HepG2 (cell line): ENCODE data around the gene SLC17A9. TPM values are rescaled to one million over a fixed set of nuclear protein-coding genes. Genes with fewer than 3 reads are reported as not detected.

Experiments
- AHDC1 ChIP-seq: sonication (generic); formaldehyde crosslinking; IDR thresholded peaks from 2 replicates; pipeline ENCODE4 v1.5.1; 2020; ENCODE audit warnings: mild to moderate bottlenecking, missing genetic modification reagents, borderline replicate concordance
- SMAD1 ChIP-seq: sonication (generic); formaldehyde crosslinking; IDR thresholded peaks from 2 replicates; pipeline ENCODE4 v1.4.0; 2020; ENCODE audit warnings: missing genetic modification reagents, low read depth, mild to moderate bottlenecking, borderline replicate concordance
- SP4 ChIP-seq: sonication (generic); formaldehyde crosslinking; IDR thresholded peaks from 2 replicates; pipeline ENCODE4 v1.8.1; 2023; ENCODE audit warnings: mild to moderate bottlenecking, missing genetic modification reagents
- SPEN ChIP-seq: sonication (generic); formaldehyde crosslinking; IDR thresholded peaks from 2 replicates; pipeline ENCODE4 v1.5.1; 2020; ENCODE audit warnings: low read depth, mild to moderate bottlenecking, missing genetic modification reagents
- TGIF2 ChIP-seq: IDR thresholded peaks from 2 replicates; pipeline ENCODE4 v1.6.1; 2016; ENCODE audit warnings: control low read depth, missing compliant biosample characterization
- ZBTB39 ChIP-seq: sonication (generic); formaldehyde crosslinking; IDR thresholded peaks from 2 replicates; pipeline ENCODE4 v1.5.0; 2020; ENCODE audit warnings: missing genetic modification reagents
- ZNF704 ChIP-seq: sonication (generic); formaldehyde crosslinking; IDR thresholded peaks from 2 replicates; pipeline ENCODE4 v1.8.1; 2023; ENCODE audit warnings: mild to moderate bottlenecking, inconsistent platforms, moderate library complexity, missing genetic modification reagents, borderline replicate concordance
- ZNF710 ChIP-seq: sonication (generic); formaldehyde crosslinking; IDR thresholded peaks from 2 replicates; pipeline ENCODE4 v1.5.0; 2020; ENCODE audit warnings: mild to moderate bottlenecking, missing genetic modification reagents, borderline replicate concordance
- polyA plus RNA-seq, 8 experiments: library from polyadenylated mRNA; depleted of rRNA in 3 of 8; stranded (reverse) in 7 of 8; unstranded in 1 of 8; fragments of >200 nt; fragmentation: Illumina TruSeq in 4 of 8; extraction: Trizol in 4 of 8; gene quantifications; 2 replicates each; pipeline versions ENCODE4 v1.2.1 to v1.2.3, GENCODE V29; 2011 to 2016; ENCODE audit warnings: low read depth in 4 of 8, missing spikeins in 1 of 8, mixed read lengths in 1 of 8; ENCODE audit not compliant: insufficient read depth in 1 of 8
- total RNA-seq, 5 experiments: library from RNA; depleted of rRNA; stranded (reverse); fragments of >200 nt; fragmentation: Illumina TruSeq; extraction: Trizol; gene quantifications; 2 replicates each; pipeline ENCODE4 v1.2.3, GENCODE V29; 2016; ENCODE audit warnings: low read depth in 1 of 5

The SLC17A9 gene
- total and polyA plus RNA-seq, 2 of the 13 experiments (the other 11 are each of a cell fraction or from before 2014, with no cell fraction given) = 110 to 191 TPM

GRCh38 chr20:62927128-62927705 lies 25.3 kb upstream of the SLC17A9 start (continued):
- TF ChIP-seq ZNF704 (0 out of 2 replicates have a peak, but pooled peaks have one; percentile 6), SPEN (CRISPR knock-in tag) (no peak), SP4 (0 out of 2 replicates have a peak, but pooled peaks have one; percentile 23), TGIF2 (CRISPR knock-in tag) (no peak), SMAD1 (CRISPR knock-in tag) (no peak), ZNF710 (no peak), AHDC1 (no peak), ZBTB39 (CRISPR knock-in tag) (no peak)
